Central memory CD8-positive, alpha-beta T cell (primary cell): Measurements from ENCODE around the gene GCNT2.
"Not testable (repeated sequence)": the region's sequence is repeated elsewhere in the genome, so short reads cannot be mapped to it uniquely, and the experiment has no call there.

ENCODE experiments used
- ATAC-seq: fragments of 150-1000 bp; cut with Tn5 transposase; replicated peaks from 2 replicates; pipeline ENCODE4 v1.10.0; 2022; ENCODE audit warnings: mild to moderate bottlenecking, moderate FRiP score, moderate number of reproducible peaks; ENCODE audit not compliant: poor library complexity, severe bottlenecking; ENCODE audit errors: extremely low read depth
- DNase-seq, 2 donors: peaks; one replicate each; pipeline ENCODE4 v3.0.0; 2021; ENCODE audit warnings: low spot score in 2 of 2
- H3K27ac Mint-ChIP-seq: one replicate; pipeline ENCODE4 v1.8.0; 2022; ENCODE audit warnings: low read depth, mild to moderate bottlenecking, moderate library complexity, mixed read lengths
- H3K27me3 Mint-ChIP-seq: one replicate; pipeline ENCODE4 v1.8.0; 2022; ENCODE audit warnings: mixed read lengths
- H3K36me3 Mint-ChIP-seq: one replicate; pipeline ENCODE4 v1.8.0; 2022; ENCODE audit warnings: mild to moderate bottlenecking, moderate library complexity, mixed read lengths; ENCODE audit not compliant: insufficient read depth
- H3K4me1 Mint-ChIP-seq: one replicate; pipeline ENCODE4 v1.8.0; 2022; ENCODE audit warnings: mixed read lengths
- H3K4me3 Mint-ChIP-seq: one replicate; pipeline ENCODE4 v1.8.0; 2022; ENCODE audit warnings: mild to moderate bottlenecking, moderate library complexity, mixed read lengths
- H3K9me3 Mint-ChIP-seq: one replicate; pipeline ENCODE4 v1.8.0; 2022; ENCODE audit warnings: mixed read lengths

GCNT2 gene

DNA sequence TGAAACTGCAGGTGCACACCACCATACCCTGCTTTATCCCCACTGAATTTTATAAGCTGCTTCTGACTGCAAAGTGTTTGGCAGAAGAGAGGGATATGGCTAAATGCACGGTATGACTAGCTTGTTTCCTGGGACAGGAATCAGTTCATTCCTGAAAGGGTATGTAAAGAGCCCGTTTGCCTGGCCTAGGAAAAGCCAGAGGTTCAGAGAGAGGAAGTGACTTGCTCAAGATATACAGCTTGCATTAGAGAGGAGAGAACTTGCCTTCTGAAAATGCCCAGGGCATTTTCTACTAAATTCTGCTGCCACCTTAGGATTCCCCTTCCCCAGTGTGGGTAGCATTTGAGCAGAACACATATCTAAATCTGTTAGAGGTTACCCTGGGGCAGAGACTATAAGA, 683 bp upstream of the GCNT2 start:
- DNase-seq = no peak
- Mint-ChIP-seq H3K27me3 (no peaks in the 10 kb centered on the region), H3K36me3 (no peaks in the 10 kb centered on the region), H3K27ac (no peak overlapping the region), H3K9me3 (no peaks in the 10 kb centered on the region), H3K4me1 (no peaks in the 10 kb centered on the region), H3K4me3 (no peak overlapping the region)
- ATAC-seq = no peak

DNA sequence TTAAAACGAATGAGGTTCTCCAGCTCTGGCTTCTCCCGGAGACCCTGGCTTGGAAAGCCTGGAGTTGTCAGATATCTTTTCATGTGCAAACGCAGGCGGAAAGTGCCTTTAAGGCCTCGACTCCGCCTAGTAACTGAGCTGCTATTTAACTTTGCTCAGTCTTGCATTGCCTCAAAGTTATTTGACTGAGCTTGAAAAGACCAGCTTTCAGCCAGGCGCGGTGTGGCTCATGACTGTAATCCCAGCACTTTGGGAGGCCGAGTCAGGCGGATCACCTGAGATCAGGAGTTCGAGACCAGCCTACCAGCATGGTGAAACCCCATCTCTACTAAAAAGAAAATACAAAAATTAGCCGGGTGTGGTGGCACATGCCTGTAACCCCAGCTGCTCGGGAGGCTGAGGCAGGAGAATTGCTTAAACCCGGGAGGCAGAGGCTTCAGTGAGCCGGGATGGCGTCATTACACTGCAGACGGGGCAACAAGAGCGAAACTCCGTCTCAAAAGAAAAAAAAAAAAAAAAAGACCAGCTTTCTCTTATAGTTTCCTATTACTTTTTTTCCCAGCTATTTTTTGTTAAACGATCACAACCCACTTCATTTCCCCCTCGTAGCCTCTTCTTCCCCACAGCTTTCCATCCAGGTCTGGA, 1.9 kb downstream of the GCNT2 start:
- Mint-ChIP-seq H3K9me3 (no peaks in the 10 kb centered on the region), H3K36me3 (peaks cover 2% of the 10 kb centered on the region), H3K4me3 (no peak overlapping the region), H3K4me1 (no peaks in the 10 kb centered on the region), H3K27ac (no peak overlapping the region), H3K27me3 (no peaks in the 10 kb centered on the region)
- ATAC-seq (no peak), DNase-seq (no peak)

DNA sequence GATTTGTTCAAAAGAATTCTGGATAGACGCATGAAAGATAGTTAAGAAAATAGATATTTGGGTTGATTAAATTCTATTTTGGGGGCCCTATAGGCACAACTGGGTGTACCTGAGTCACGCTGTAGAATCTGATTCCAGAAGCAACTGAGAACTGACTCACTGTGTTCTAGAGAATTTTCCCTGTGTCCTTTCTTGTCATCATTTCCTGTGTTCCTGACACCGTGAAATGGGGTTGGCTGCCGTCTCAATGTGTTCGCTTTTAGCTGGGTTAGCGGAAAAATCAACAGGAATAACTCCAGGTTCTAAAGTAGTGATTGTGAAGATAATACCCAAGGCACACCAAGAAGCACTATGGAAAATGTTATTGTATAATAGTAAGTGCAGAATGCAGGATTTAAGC, 5.0 kb downstream of the GCNT2 start:
- Mint-ChIP-seq H3K9me3 (no peaks in the 10 kb centered on the region), H3K27ac (no peak overlapping the region), H3K36me3 (peaks cover 3% of the 10 kb centered on the region), H3K27me3 (no peaks in the 10 kb centered on the region), H3K4me1 (peaks cover 13% of the 10 kb centered on the region), H3K4me3 (no peak overlapping the region)
- DNase-seq (no peak), ATAC-seq (no peak)

DNA sequence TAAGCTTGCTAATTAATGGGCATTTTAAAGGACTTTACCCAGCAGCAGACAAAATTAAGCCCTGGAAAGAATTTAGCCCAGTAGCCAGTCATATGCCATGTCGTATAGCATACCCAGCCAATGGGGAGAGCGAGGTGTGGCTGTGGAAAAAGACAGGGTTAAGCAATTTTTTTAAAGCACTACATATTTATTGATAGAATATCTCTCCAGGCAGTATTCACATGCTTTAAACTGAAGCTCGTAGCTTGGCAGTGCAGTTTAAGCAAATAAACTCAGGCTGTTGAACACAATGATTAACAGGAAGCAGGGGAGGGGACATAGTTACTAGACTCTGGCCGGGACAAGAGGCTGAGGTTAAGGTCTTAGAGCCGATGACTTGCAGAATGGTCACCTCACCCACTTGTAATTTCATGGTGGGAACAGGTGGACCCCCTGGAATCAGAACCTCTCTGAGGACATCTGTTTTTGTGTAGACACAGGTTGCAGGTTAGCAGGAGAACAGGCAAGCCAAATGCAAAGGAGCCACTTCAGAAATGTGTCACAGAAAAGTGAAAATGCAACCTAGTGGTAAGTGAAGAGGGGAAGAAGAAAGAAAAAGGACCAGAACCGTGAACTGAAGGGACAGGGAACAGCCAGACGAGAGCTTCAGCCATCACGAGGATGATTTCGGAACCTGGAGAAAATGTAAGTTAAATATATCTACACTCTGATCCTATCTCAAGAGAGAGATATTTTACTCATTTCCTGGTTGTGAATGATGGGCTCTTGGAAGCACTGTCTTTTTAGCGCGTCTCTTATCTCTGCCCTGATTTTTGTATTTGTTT, 7.2 kb downstream of the GCNT2 start:
- peak overlapping the region; percentile 85 for H3K4me3 Mint-ChIP-seq
- no peaks in the 10 kb centered on the region for H3K9me3 Mint-ChIP-seq
- peaks cover 3% of the 10 kb centered on the region for H3K36me3 Mint-ChIP-seq
- no peak for DNase-seq
- H3K27me3 Mint-ChIP-seq = no peaks in the 10 kb centered on the region
- H3K27ac Mint-ChIP-seq = peak overlapping the region; percentile 82
- ATAC-seq = peak; percentile 68
- H3K4me1 Mint-ChIP-seq = peaks cover 32% of the 10 kb centered on the region

- Mint-ChIP-seq H3K27me3 (no peaks in the 10 kb centered on the region), H3K4me1 (peaks cover 38% of the 10 kb centered on the region), H3K27ac (peak overlapping the region; percentile 82), H3K9me3 (no peaks in the 10 kb centered on the region), H3K4me3 (peak overlapping the region; percentile 85), H3K36me3 (peaks cover 6% of the 10 kb centered on the region)
- ATAC-seq (no peak), DNase-seq (no peak)
Observed at GRCh38 chr6:10529231-10529801, 8.2 kb downstream of the GCNT2 start.

- not testable (repeated sequence) for ATAC-seq, H3K27me3 Mint-ChIP-seq, H3K9me3 Mint-ChIP-seq, H3K36me3 Mint-ChIP-seq, DNase-seq
- Mint-ChIP-seq H3K4me3 (peak overlapping the region; percentile 85), H3K27ac (peak overlapping the region; percentile 54), H3K4me1 (peaks cover 42% of the 10 kb centered on the region)
Observed at GRCh38 chr6:10529828-10530374, 8.8 kb downstream of the GCNT2 start.

DNA sequence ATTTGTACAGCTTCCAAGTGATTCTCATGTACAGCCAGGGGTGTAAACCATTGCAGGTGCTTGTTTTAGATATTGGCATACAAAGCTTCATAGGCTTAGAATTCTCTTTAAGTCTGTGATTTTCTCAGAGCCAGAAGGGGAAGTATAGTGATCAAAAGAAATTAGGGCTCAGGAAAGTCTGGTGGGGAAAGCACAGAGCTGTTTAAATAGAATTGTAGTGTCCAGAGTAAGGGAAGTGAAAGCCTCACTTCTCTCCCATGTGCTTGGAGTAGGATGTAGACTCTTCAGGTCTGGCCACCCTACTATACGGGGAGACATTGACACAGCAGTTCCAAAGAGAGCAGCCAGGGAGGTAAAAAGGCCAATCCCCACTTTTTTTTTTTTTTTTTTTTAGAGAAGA, 10.4 kb downstream of the GCNT2 start:
- peaks cover 42% of the 10 kb centered on the region for H3K4me1 Mint-ChIP-seq
- H3K27ac Mint-ChIP-seq = no peak overlapping the region
- ATAC-seq (no peak), DNase-seq (no peak)
- H3K4me3 Mint-ChIP-seq = peak overlapping the region; percentile 85
- H3K9me3 Mint-ChIP-seq = no peaks in the 10 kb centered on the region
- no peaks in the 10 kb centered on the region for H3K27me3 Mint-ChIP-seq
- peaks cover 5% of the 10 kb centered on the region for H3K36me3 Mint-ChIP-seq

DNA sequence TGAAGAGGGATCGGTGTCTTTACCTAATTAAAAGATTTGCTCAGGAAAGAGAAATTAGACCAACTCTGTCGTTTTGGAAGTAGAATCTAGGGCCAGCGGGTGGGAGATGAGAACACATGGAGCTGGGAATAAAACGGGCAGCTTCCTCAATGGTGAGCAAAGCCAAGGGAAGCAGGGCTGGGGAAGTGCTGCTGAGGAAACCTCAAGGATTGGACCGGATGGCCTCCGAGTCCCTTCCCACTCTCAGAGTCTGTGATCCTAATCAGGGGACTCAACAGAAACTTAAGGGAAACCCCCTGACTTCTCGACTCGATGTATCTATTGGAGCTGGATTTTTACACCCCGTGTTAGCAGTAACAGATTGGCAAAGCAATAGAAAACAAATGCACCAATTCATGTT, 10.8 kb downstream of the GCNT2 start:
- no peak for DNase-seq
- peaks cover 42% of the 10 kb centered on the region for H3K4me1 Mint-ChIP-seq
- peak overlapping the region; percentile 85 for H3K4me3 Mint-ChIP-seq
- H3K27me3 Mint-ChIP-seq = no peaks in the 10 kb centered on the region
- peaks cover 4% of the 10 kb centered on the region for H3K36me3 Mint-ChIP-seq
- no peak overlapping the region for H3K27ac Mint-ChIP-seq
- ATAC-seq = no peak
- H3K9me3 Mint-ChIP-seq = no peaks in the 10 kb centered on the region

DNA sequence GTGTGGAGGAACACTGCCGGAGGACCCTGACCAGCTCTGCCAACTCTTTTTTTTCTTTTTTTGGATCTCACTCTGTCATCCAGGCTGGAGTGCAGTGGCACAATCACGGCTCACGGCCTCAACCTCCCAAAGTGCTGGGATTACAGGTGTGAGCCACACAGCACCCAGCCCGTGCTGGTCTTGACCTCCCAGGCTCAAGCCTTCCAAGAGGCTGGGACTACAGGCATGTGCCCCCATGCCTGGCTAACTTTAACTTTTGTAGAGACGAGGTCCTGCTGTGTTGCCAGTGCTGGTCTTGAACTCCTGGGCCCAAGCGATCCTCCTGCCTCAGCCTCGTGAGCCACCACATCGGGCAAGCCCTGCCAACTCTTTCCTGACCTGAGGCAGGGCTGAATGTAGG, 11.2 kb downstream of the GCNT2 start:
- Mint-ChIP-seq H3K4me3 (peak overlapping the region; percentile 85), H3K27me3 (no peaks in the 10 kb centered on the region), H3K27ac (no peak overlapping the region), H3K9me3 (no peaks in the 10 kb centered on the region), H3K36me3 (peaks cover 4% of the 10 kb centered on the region), H3K4me1 (peaks cover 42% of the 10 kb centered on the region)
- ATAC-seq (no peak), DNase-seq (no peak)

DNA sequence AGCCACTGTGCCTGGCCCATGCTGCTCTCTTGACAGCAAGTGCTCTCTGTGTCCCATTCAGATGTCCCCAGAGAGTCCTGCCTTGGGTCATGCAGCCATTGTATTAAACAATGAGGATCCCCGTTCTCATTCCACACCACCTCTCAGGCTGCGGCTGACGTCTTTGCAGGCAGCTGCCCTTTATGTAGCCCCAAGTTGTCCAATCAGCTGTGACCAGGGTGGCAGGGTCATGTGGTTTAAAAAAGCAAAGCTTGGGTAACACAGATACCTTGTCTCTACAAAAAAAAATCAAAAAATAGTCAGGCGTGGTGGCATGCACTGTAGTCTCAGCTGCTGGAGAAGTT, 13.2 kb downstream of the GCNT2 start:
- Mint-ChIP-seq H3K36me3 (peaks cover 6% of the 10 kb centered on the region), H3K4me3 (no peak overlapping the region), H3K4me1 (peaks cover 35% of the 10 kb centered on the region), H3K9me3 (no peaks in the 10 kb centered on the region), H3K27me3 (no peaks in the 10 kb centered on the region), H3K27ac (peak overlapping the region; percentile 79)
- ATAC-seq (no peak), DNase-seq (no peak)

DNA sequence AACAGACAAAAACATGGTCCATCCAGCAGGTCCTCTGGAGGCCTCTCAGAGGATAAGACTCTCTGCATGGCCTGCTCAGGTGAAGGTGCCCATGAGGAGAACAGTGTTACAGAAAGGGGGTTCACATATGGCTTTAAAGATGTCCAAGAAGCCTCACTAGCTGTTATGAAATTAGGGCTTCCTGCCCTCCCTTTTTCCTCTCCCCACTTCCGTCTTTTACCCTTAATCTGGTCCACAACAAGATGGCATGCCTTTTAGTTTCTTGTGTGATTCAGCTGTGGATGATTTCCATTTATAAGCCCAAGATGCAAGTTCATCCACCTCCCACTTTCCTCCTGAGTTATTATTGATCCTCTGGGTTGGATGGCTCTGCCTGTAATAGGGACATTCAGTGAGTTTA, 14.0 kb downstream of the GCNT2 start:
- ATAC-seq (no peak), DNase-seq (no peak)
- Mint-ChIP-seq H3K4me1 (peaks cover 29% of the 10 kb centered on the region), H3K36me3 (peaks cover 4% of the 10 kb centered on the region), H3K9me3 (no peaks in the 10 kb centered on the region), H3K4me3 (no peak overlapping the region), H3K27me3 (no peaks in the 10 kb centered on the region), H3K27ac (no peak overlapping the region)

DNA sequence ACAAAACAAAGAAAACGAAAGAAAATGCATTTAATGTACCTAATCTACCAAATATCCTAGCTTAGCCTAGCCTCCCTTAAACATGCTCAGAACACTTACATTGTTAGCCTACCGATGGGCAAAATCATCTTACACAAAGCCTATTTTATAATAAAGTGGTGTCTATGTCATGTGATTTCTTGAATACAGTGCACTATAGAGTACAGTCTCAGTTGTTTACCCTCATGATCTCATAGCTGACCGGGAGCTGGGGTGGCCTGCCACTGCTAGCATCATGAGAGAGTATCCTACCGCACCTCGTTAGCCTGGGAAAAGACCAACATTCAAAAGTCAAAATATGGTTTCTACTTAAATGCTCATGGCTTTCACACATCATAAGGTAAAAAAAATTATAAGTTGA, 16.6 kb downstream of the GCNT2 start:
- H3K27me3 Mint-ChIP-seq = no peaks in the 10 kb centered on the region
- DNase-seq (no peak), ATAC-seq (no peak)
- H3K9me3 Mint-ChIP-seq = peaks cover 5% of the 10 kb centered on the region
- H3K4me1 Mint-ChIP-seq = peaks cover 13% of the 10 kb centered on the region
- no peak overlapping the region for H3K4me3 Mint-ChIP-seq
- H3K27ac Mint-ChIP-seq = no peak overlapping the region
- peaks cover 4% of the 10 kb centered on the region for H3K36me3 Mint-ChIP-seq
